Measurements from ENCODE around the gene AUTS2.

The AUTS2 gene

DNA sequence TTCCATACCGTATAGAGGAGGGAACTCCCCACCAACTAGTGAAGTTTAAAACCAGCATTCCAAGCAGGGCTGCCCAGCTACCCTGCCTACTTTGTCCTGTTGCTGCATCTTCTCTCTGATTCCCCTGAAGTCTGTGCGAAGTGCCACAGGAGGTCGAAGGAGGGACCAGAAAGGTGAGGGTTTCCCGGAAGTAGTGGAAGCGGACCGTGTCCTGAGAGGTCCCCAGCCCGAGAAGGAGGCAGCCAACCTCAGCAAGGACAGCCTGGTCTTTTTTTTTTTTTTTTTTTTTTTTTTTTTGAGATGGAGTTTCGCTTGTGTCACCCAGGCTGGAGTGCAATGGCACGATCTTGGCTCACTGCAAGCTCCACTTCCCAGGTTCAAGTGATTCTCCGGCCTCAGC, 861.8 kb downstream of the AUTS2 start:
- no peak for DNase-seq

DNA sequence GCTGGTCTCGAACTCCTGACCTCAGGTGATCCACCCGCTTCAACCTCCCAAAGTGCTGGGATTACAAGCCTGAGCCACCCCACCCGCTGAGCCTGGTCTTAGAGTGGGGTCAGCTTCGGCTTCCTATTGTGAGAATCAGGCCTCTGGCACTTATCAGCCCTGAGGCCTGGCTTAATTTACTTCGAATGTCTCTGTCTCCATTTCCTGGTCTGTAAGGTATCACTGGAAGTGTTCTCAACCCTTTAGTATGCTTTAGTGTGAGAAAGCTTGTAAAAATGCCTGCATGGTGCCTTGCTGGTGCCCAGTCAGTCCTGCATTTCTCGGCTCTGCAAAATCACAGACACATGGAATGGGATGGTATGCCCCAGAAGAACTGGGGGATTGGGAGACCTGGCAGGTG, 862.3 kb downstream of the AUTS2 start:
- DNase-seq, result no peak

DNA sequence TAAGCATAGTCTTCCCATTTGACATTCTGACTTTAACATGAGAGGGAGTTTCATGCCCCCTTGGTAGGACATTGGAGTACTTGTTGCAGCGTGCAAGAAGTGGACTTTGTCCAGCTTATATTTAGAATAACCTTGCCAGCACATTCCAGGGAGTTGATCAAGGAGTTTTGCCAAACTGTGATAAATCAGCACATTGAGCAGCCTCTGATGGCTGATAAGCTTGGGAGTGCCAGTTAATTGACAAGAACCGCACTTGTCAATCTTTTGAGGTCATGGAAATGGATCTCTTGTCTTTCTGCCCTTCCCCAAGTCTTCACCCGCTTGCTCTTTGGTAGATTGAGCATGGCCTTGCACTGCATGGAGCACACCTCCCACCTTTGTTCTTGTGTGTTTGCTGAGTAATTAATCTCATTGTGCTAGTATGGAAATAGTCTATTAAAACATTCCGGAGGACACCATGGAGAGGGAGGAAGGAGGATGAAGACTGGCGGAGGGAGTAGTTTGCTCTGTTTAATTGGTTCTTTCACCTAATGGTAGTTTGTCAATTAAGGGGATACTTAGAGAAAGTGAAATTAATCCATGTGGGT, 865.2 kb downstream of the AUTS2 start:
- no peak for DNase-seq

DNA sequence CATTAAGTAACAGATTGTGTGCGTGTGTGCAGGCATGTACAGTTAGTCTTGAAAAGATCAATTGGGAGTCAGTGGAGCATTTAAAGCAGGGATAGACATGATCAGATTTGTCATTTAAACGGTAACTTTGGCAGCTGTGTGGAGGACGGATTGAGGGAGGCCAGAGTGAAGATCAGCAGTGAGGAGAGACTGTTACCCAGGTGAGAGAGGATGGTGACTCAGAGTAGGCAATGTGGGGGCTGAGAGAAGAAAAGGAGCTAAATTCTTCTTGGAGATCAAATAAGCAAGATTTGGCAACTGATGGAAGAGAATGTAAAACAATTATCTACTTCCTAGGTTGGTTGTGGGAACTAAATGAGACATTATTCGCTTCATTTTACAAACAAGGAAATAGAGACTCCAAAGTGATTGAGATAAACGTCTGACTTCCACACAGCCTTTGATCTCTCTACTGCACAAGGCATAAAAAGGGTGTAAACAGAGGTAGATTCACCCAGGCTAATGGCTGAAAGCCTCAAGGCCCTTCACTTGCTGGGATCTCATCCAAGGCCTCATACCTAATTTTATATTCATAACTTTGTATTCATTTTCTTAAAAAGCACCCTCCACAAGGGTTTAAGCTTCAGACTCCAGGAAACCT, 868.6 kb downstream of the AUTS2 start:
- no peak for DNase-seq

DNA sequence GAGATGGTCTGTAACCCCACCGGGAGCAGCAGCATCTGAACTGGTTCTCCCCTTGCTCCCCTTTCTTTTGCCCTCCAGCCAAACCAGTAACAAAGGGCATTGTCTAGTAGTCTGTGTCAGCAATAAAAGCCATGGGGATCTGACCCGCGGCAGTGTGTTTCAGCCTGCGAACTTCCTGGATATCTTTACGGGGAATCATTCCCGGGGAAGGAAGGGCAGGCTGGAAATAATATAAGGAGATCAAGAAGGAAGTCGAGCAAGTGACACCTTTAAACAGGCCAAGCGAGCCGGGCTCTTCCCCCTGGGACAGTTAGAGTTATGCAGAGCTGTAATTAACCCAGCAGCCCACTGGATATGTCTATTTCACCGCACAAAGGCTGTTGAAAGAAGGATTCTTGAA, 872.5 kb downstream of the AUTS2 start:
- DNase-seq, result no peak

DNA sequence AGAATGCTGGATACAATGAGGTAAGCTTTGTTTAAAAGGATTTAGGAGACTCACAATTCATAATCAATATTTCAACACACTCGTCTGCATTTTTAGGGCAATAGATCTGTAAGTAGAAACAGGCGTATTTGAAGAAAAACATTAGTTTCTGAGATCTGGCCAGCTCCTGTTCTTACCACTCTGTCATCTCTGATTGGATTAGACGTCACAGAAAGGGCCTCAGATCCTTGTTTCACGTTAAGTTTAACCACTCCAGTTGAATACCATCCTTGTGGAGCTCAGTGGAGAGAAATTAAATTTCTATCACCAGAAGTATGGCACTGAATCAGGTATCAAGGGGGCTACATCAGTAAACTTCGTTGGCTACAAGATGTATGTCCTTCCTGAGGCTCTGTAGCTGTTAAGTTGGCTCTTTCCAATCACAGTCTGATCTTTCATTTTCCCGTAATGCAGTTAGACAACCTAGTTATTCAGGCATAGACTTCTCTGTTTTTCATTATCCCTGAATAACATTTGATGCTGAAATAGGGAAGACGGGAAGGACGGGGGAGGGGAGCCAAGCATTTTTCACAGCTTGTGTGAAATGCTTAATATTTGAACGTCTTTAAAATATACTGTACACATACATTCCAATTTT, 874.4 kb downstream of the AUTS2 start:
- DNase-seq, result no peak

DNA sequence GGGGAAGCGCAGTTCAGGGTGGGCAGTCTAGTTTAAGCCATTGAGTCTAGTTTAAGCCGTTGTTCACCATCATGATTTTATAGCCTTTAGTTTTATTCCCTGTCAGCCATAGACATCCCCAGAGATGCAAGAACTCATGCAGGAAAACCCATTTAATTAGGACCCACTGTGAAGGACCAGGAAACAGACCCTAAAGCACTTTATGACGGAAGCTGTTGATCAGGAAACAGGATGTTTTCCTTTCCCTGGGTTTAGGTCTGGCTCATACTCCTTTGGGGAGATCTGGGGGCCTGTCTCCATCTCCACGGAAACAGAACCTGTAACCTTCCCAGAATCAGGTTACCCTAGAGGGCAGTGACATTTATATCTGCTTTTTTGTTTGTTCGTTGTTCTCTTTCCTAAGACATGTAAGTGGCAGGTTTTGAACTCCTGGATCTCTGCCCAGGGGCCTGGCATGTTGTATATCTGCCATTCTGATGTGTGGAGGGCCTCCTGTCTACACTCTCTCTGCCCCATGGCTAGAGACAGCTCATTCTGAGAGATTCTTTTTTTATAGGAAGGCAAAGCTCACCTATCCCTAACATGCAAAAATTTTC, 876.5 kb downstream of the AUTS2 start:
- no peak for DNase-seq

DNA sequence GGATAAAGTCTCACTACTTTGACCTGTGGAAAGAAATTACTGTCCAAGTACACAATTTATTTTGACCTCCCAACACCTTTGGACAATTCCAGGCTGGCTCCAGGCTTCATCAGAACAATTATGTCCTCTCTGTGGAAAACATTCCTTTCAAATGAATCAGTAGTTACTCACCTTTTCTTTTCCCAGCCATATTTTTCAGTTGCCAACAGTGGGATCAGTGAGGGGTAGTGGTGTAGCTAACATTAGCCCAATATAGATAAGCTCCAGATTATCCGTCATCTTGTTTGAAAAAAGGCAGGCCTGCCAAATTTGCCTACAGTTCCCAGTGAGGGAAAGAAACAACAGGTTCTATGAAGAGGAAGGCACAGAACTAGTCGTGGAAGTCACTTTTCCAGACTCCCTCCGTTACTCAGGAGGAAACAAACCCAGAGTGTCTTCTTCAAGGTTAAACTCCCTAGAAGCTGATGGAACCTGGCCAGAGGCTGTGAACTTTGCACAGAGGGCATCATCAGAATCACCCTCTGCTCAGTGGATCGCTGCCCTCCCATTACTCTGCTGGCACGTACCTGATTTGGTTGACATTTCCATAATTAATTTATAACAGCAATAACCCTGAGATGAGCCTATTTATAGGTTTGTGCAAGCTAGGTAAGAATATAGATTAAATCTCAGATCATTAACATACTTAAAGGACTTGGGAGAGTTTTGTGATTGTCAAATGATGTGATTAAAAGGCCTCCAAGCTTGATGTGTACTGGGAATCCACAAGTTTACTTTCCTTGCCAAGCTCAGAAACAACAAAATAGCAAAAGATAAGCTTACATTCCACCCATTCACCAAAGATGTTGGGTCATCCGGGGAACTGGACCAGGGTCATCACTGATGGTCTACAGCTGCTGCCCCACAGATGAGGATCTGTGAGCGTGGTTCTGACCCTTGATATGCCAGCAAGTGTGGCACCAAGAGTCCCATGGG, 879.0 kb downstream of the AUTS2 start:
- DNase-seq, result no peak

DNA sequence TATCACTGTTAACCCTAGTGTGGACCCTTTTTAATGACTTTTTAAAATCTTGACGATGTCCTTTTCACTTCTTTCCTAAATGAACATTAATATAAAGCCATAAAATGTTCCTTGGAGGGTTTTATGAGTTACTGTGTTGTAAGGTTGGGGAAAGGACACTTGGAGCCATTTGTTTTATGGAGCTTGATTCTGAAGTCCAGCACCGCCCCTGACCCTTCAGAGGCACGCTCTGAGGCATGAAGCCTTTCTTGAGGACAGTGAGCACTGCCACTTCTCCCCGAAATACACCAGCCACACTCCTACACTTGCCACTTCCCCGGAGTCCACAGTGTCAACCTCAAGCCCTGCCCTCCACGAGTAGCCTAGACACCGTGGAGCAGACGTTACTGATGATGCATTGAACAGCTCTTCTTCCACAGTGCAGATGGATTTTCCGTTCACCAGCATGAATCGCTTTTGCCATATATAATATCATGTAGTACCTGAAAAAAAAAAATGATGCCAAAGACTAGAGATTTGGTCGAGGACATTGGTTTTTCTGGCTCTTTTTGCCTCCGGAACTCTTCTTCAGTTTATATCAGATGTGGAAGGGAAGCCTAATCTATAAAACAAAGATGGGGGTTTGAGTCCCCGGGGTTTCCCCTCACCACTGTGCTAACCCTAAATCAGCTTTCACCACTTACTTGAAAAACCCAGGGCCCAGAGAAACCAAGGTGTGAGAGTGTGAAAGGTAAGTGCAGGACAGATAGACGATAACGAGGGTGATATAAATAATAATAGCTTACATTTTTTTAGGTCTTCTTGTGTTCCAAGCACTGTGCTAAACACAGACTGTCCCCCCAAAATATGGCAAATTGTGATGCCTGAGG, 881.1 kb downstream of the AUTS2 start:
- no peak for DNase-seq

DNA sequence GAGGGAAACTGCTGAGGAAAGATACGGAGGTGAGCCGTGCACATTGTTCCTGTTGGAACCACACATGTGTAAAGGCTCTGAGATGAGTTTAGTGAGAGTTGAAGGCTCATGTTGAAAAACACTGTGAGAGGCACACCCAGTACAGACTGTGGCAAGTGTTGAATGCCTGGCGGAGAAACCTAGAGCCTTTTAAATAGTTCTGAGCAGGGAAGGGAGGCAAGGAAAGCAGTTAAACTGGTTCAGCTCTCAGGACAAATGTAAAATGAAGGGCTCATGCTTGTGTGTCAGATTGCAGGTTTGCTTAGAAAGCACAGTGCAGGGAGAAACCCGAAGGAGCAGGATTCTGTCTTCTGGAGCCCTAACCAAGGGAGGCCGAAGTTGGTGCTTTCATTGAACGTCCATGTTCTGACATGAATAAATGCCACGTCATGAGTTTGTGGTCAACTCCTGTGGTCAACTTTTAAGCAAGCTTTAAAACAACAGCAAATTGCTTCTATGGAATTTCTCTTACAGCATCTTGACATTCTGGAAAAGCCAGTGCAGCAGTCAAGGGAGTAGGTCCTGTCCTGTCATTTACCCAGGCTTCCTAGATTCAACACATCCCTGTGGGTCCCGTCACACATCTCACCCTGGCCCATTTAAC, 882.8 kb downstream of the AUTS2 start:
- no peak for DNase-seq

DNA sequence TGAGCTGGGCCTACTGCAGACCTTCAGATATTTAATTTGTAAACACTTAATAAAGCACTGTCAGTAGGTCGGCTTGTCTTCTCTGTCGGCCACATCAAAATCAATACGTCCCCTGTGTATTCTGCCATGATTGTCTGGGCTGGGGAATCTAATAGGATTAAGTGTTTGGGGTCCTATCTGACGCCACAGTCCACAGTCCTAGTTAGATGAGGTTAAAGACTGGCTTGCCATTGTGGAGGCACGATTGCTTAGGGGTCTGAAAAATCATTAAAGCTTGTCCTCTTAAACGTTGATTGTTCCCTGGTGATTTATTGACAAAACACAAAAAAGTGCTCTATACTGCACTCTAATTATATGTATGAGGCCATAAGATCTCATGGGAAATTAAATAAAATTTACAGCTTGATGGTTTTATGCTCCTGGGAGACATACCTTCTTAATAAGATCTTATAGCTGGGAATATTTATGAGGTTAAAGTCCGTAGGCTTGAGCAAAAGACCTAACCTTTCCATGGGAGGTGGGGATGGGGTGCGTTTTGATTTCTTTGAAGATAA, 883.4 kb downstream of the AUTS2 start:
- no peak for DNase-seq

DNA sequence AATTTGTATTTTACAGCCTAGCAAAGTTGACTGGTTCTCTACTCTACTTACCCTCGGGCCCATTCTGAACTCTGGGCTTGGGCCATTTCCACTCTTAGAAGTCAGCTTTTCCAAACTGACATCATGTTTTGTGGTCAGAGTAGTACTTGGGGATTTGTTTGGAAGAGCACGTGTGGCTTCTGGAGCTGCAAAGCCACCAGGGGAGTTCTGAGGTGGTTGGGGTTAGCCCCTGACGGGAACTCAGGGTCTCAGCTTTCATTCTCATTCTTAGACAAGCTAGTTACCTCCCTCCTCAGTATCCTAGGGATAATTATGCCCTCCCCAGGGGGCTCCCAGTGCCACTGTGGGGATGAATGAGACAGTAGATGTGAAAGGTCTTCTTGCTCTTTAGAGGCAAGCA, 886.0 kb downstream of the AUTS2 start:
- no peak for DNase-seq

DNA sequence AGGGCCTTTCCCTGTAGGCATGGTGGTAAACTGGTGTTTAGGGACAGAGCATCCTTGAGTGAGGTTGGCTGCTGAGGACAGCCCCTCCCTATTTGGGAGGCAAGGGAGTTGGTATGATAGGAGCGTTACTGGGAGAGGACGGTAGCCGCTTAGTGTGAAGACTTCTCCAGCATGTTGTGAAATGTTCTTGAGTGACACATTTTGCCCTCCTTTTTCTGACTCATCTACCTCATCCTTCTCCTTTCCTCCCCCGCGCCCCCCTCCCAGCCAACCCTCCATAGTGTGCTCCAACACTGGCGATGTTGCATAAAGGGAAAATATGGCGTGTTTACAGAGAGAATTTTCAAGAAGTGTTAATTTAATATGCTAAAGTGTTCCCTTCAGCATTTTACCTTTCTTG, 888.7 kb downstream of the AUTS2 start:
- DNase-seq, result no peak

DNA sequence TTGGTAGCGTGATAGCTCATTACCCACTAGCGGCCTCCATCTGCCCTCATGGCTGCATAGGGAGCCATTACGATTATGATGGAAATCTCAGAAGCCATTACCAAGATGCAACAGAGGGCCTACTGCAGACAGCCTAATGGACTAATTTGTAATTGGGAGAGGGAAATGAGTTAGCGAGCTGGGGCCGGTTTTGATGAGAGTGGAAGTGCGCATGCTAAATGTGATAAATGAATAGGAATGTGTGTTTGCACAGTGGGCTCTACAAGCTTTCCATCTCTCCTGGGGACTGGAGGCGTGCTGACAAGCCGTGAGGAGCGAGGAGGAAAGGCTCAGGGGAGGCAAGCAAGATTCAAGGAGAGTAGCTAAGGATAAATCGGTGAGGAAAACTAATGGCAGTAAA, 889.2 kb downstream of the AUTS2 start:
- no peak for DNase-seq

DNA sequence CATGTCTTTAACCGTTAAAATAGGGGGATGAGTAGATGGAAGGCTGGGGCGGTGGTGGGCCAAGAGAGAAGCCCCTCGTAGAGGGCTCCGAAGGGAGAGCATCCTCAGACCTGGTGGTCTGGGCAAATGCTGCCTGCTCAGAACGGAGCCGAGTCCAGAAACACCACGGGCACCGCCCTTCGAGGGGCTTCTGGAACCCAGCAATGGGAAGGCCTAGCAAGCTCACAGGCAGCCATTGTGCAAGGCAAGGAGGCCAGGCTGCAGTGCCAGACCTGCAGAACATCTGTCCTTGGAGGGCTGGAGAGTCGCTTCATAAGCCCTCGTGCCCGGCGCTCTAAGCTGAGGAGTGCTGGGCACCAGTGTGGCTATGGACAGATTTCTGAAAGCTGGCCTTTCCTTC, 889.6 kb downstream of the AUTS2 start:
- no peak for DNase-seq

DNA sequence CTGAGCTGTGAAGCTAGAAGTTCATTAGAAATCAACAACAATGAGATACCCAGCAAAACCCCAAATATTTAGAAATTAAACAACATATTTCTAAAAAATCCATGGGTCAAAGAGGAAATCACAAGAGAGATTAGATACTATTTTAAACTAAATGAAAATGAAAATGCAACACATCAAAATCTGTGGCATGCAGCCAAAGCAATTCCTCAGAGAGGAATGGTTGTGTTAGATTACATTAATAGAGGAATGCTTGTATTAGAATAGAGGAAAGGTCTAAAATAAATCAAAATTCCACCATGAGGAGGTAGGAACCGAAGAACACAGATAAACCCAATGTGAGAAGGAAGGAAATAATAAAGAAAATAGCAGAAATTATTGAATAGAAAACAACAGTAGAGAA, 891.5 kb downstream of the AUTS2 start:
- no peak for DNase-seq

DNA sequence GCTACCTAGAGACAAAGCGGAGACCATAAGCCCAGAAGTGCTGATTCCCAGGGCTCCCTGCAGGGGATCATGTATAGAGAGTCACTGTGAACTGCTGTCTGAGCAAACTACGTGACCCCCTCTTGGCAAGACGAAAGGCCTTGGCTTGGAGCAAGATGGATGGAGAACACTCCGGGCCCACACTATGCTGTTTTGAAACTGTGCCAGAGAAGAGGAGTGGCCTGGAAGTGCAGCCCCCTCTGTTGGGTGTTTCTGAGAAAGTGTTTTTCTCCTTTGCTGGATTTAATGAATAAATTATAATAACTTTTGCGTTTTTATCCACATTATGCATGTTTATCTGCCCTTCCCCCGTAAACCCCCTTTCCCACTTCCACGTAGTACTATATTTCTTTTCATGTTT, 894.4 kb downstream of the AUTS2 start:
- no peak for DNase-seq

DNA sequence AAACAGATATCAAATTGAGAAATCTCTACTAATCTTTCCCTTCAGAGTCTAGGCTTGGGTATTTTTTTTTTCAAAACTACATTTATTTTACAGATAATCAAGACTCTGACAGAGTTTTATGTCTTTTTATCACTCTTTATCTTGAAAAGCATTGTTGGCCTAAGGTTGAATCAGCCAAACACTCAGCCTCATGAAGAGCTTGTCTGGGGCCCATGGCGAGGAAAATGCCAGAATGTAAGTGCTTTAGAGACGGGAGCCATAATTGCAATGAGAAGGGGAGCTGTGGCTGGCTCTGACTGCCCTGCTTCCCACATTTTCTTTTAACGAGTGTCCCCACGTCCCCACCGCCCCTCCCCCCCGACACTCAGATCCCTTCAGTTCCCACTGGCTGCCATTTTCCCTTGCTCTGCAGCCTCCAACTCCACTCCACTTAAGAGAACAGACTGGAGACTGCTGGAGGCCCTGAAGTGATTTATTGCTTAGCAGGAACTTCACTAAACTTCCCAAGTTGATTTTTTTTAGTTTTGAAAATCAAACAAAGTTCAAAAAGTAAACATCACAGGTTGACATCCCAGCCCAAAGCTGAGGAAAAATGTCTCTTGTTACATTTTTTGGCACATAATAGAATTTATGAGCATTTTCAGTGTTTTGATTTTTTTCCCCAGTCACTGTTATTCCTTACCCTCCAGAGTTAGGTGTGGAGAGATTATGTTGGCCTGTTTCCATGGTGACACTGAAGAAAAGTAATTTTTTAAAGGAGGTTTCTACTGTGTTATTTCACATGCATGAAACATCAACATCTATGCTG, 896.2 kb downstream of the AUTS2 start:
- no peak for DNase-seq

DNA sequence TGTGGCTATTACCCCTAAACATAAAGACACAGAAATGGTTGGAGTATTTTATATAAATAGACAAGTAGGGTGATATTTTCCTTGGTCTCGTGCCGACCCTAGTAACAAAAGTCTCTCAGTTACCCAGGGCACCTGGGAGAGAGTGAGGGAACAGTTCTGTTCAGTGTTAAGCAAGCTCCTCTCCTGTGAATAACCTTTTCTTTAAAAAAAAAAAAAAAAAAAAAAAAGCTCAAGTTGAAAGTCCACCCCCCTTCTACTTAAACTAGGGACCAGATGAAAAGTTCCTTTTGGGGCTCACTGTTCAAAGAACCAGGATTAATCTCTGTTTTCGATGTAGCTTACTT, 896.7 kb downstream of the AUTS2 start:
- no peak for DNase-seq

DNA sequence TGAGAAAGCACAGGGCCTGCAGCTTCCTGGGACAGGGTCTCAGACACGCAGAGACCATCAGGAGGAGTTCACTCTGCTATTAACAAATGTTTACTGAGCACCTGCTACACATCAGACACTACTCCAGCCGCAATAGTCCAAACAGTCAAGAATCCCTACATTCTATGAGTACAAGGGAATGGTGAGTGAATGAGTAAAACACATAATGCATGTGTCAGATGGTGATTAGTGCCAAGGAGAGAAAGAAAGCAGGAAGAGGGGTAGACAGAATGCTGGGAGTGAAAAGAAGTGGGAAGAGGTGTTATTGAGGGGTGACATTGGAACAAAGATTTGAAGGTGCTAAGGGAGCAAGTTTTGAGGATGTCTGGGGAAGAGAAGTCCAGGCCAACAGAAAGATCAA, 899.5 kb downstream of the AUTS2 start:
- DNase-seq, result no peak
